Mucosa of rectum (tissue), 2 donors: ENCODE measurements around the gene LRRC25.

ENCODE experiments used
- H3K27ac ChIP-seq, 2 donors: one replicate each; pipeline ENCODE4 v1.7.0; 2013; ENCODE audit warnings: inconsistent platforms in 2 of 2, low read depth in 2 of 2, low read length in 2 of 2
- H3K27me3 ChIP-seq, 2 donors: one replicate each; pipeline ENCODE4 v1.7.0; 2013; ENCODE audit warnings: low read length in 2 of 2; ENCODE audit not compliant: control insufficient read depth in 2 of 2, insufficient read depth in 2 of 2
- H3K36me3 ChIP-seq, 2 donors: one replicate each; pipeline ENCODE4 v1.7.0; 2013; ENCODE audit warnings: low read length in 2 of 2; ENCODE audit not compliant: control insufficient read depth in 2 of 2, insufficient read depth in 2 of 2
- H3K4me1 ChIP-seq, 2 donors: one replicate each; pipeline ENCODE4 v1.7.0; 2013; ENCODE audit warnings: low read length in 2 of 2, mild to moderate bottlenecking in 1 of 2; ENCODE audit not compliant: control insufficient read depth in 2 of 2, insufficient read depth in 2 of 2
- H3K4me3 ChIP-seq, 2 donors: one replicate each; pipeline ENCODE4 v1.7.0; 2013; ENCODE audit warnings: low read length in 2 of 2
- H3K9ac ChIP-seq, 2 donors: one replicate each; pipeline ENCODE4 v1.7.0; 2013; ENCODE audit warnings: low read length in 2 of 2, low read depth in 1 of 2, mild to moderate bottlenecking in 1 of 2
- H3K9me3 ChIP-seq, 2 donors: one replicate each; pipeline ENCODE4 v1.7.0; 2013; ENCODE audit warnings: low read length in 2 of 2; ENCODE audit not compliant: control insufficient read depth in 2 of 2
- donor health status: healthy.
- donor health status: Normal muscosa, but diverticular disease.

LRRC25 gene

GRCh38 chr19:18397242-18398202, at the start of gene LRRC25:
TSS of gene LRRC25 (minus strand) at chr19:18397622. CDS start at chr19:18396963, 659 bp downstream.
- peaks cover 4% of the 10 kb centered on the region in 2 donors for H3K27me3 ChIP-seq
- H3K36me3 ChIP-seq: no peaks in the 10 kb centered on the region
- H3K27ac ChIP-seq: peak within 1 kb of the TSS in 1 of 2 donors; percentile 35
- peaks cover 6 to 7% of the 10 kb centered on the region in 2 donors for H3K4me1 ChIP-seq
- peak within 1 kb of the TSS; percentile 12 to 57 for H3K4me3 ChIP-seq
- no peaks in the 10 kb centered on the region for H3K9me3 ChIP-seq
- H3K9ac ChIP-seq: peak within 1 kb of the TSS in 1 of 2 donors; percentile 23

DNA sequence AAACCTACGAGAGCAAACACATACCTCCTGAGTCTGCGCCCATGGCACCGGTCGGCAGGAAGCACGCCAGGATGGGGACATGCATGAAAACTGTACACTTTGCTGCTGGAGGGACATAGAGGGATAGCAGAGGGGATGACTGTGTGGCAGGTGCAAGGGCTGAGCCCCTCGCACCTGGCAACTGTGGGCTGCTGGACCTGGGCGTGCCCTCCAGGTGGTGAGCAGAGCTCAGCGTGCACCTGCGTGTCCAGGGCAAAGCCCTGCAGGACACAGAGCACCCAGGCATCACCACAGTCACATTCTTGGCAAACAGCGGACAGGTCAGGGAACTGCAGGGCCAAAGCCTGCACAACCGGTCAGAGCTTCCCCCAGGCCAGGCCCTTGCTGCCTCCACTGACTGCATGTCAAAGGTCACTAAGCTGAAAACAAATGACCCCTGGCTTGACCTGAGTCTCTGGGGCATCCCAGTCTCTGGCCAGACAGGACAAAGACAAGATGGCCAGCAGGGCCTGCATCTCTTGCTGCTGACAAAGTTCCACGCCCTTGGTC, 49.5 kb upstream of the LRRC25 start:
- Histone ChIP-seq H3K27ac (no peak overlapping the region), H3K9me3 (no peaks in the 10 kb centered on the region), H3K4me3 (no peak overlapping the region), H3K9ac (no peak overlapping the region), H3K4me1 (peaks cover 8 to 9% of the 10 kb centered on the region in 2 donors), H3K27me3 (no peaks in the 10 kb centered on the region), H3K36me3 (peaks cover 39 to 72% of the 10 kb centered on the region in 2 donors)

DNA sequence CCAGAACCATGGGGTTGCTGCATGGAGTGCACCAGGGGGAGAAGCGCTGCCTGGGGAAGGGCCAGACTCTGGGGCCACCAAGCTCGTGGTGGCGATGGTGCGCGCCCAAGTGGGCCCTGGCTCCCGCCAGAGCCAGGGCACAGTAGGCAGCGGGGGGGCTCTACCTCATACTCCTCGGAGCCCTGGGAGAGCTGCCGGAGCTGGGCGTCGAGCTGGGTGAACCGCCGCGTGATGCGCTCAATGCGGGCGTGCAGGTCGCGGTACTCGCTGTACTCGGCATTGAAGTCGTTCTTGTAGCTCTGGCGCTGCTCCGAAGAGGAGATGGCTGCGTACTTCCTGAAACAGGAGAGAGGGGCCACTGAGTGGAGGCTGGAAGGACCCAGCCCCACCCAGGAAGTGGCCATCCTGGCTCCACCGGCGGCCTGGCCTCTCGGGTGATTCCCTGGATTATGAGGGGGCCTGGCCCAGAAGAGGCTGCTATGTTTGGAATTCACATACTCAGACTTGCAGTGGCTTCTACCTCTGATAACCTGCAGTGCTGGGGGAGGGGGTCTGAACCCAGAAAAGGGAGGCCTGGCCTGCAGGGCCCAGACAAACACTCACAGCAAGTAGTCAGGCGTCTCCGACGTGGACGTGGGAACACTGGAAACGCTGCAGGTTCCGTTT, 48.9 kb upstream of the LRRC25 start:
- H3K4me3 ChIP-seq: no peak overlapping the region
- H3K36me3 ChIP-seq: peaks cover 37 to 66% of the 10 kb centered on the region in 2 donors
- peaks cover 8 to 9% of the 10 kb centered on the region in 2 donors for H3K4me1 ChIP-seq
- H3K27ac ChIP-seq: no peak overlapping the region
- no peaks in the 10 kb centered on the region for H3K9me3 ChIP-seq
- no peaks in the 10 kb centered on the region for H3K27me3 ChIP-seq
- H3K9ac ChIP-seq: no peak overlapping the region

DNA sequence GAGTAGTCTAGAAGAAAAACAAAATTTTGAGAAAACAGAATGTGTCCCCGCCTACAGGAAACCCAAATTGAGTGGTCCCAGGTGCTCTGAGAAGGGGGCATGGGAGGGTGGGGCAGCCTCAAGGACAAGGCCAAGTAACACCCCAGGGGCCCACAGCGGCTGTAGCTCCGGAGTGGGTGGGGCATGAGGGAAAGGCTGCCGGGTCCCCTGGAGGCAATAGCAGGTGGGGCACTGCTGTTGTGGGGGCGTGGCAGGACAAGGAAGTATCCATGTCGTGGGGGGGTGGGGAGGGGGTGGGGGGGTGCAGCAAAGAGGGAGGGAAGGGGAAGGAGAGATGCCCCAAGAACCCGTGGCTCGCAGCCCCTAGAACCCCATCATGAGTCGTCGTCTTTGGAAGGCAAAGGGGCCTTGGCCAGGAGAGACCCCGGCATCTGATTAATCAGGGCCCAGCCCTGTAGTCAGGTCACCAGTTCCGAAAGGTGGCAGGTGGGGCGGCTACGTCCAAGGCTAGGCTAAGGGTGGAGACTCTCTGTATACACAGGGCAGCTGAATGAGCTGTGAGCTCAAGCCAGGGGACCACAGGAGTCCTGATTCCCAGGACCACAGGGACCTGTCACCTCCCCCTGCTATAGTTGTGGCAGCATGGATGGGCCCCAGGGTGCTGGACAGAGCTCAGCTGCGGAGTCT, 48.0 kb upstream of the LRRC25 start:
- Histone ChIP-seq H3K36me3 (peaks cover 32 to 62% of the 10 kb centered on the region in 2 donors), H3K4me1 (peaks cover 8 to 9% of the 10 kb centered on the region in 2 donors), H3K4me3 (no peak overlapping the region), H3K9me3 (no peaks in the 10 kb centered on the region), H3K27me3 (no peaks in the 10 kb centered on the region), H3K27ac (no peak overlapping the region), H3K9ac (no peak overlapping the region)

GRCh38 chr19:18444513-18444912, 47.1 kb upstream of the LRRC25 start:
- peaks cover 25 to 53% of the 10 kb centered on the region in 2 donors for H3K36me3 ChIP-seq

DNA sequence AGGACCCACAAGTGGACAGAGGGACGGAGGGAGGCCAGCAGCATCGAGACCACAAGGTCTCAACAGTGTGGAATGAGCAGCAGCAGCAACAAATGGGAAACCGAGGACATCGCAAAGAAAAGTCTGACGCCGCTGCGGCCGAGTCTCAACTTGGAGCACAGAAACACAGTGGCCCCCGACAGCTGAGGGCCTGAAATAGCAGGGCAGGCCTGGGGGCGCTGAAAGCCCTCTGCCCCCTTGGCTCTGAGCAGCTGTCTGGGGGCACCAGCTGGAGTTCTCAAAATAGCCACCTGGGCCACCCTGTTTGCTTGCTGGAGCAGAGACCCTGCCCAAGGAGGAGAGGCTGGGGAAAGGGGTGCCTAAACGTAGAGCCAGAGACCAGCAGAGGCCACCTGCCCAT, 46.4 kb upstream of the LRRC25 start:
- Histone ChIP-seq H3K27me3 (no peaks in the 10 kb centered on the region), H3K4me3 (no peak overlapping the region), H3K27ac (no peak overlapping the region), H3K9me3 (no peaks in the 10 kb centered on the region), H3K9ac (no peak overlapping the region), H3K4me1 (peaks cover 8 to 9% of the 10 kb centered on the region in 2 donors), H3K36me3 (peaks cover 19 to 46% of the 10 kb centered on the region in 2 donors)

More at GRCh38 chr19:18444513-18444912, 47.1 kb upstream of the LRRC25 start:
- H3K9me3 ChIP-seq: no peaks in the 10 kb centered on the region
- H3K4me3 ChIP-seq: no peak overlapping the region
- no peak overlapping the region for H3K27ac ChIP-seq
- no peak overlapping the region for H3K9ac ChIP-seq
- H3K27me3 ChIP-seq: no peaks in the 10 kb centered on the region
- H3K4me1 ChIP-seq: peaks cover 8 to 9% of the 10 kb centered on the region in 2 donors

- Histone ChIP-seq H3K27ac (no peak overlapping the region), H3K27me3 (no peaks in the 10 kb centered on the region), H3K9ac (no peak overlapping the region), H3K4me1 (peaks cover 10 to 11% of the 10 kb centered on the region in 2 donors), H3K9me3 (no peaks in the 10 kb centered on the region), H3K36me3 (peaks cover 16 to 42% of the 10 kb centered on the region in 2 donors), H3K4me3 (no peak overlapping the region)
These were observed 46.0 kb upstream of the LRRC25 start for GRCh38 chr19:18443406-18443805.

DNA sequence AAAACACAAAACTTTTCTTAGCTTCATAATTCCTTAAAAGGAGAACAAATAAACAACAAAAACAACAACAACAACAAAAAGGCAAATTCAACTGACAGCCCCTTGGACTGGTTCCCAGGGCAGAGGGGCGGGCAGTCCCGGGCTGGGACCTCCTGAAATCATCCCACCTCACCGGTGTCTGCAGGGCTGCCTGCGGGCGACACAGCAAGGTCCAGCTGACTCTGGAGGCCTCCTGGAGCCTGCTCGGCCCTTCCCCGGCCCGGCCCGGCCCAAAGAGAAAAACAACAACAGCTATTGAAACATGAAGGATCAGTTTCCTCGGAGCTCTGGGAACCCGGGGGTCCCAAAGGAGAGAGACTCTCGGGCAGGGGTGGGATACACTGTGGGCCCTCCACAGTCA, 45.5 kb upstream of the LRRC25 start:
- Histone ChIP-seq H3K9ac (no peak overlapping the region), H3K27me3 (no peaks in the 10 kb centered on the region), H3K27ac (no peak overlapping the region)

DNA sequence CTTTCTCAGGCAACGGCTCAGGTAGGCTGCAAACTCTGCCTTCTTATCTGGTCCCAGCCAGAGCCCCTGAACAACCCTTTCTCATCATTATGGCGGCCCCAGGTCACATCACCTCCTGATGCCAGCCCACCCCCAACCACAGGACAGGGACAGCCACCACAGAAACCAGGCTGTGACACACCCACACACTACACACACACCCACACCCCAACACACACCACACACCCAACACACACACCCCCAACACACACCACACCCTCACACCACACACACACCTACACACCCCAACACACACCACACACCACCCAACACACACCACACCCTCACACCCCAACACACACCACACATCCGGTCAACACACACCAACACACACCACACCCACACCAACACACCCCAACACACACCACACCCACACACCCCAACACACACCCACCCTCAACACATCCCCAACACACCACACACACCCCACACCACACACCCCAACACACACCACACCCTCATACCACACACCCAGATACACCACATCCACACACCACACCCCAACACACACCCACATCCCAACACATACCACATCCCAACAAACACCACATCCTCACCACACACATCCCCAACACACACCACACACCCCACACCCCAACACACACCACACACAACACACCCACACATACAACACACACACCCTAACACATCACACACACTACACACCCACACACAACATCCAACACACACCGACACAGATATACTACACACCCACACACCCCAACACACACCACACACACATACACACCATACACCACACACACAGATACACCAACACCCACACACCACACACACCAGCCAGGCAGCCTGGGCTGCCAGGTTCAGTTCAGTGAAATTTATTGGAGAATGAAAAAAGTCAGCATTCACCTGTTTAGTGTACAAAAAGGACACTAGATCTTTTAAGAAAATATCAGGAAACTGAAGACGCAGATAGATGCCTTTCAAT, 44.7 kb upstream of the LRRC25 start:
- Histone ChIP-seq H3K9me3 (no peaks in the 10 kb centered on the region), H3K36me3 (peaks cover 16 to 36% of the 10 kb centered on the region in 2 donors), H3K4me3 (no peak overlapping the region), H3K27me3 (no peaks in the 10 kb centered on the region), H3K4me1 (peaks cover 14 to 18% of the 10 kb centered on the region in 2 donors), H3K27ac (peak overlapping the region in 1 of 2 donors; percentile 6), H3K9ac (no peak overlapping the region)

More for the DNA sequence above, 45.5 kb upstream of the LRRC25 start:
- H3K36me3 ChIP-seq: peaks cover 16 to 39% of the 10 kb centered on the region in 2 donors
- no peaks in the 10 kb centered on the region for H3K9me3 ChIP-seq
- no peak overlapping the region for H3K4me3 ChIP-seq
- H3K4me1 ChIP-seq: peaks cover 12 to 14% of the 10 kb centered on the region in 2 donors
